Hematopoietic multipotent progenitor cell (in vitro differentiated cells): ENCODE measurements around the gene CHI3L1. TPM values are rescaled to one million over a fixed set of nuclear protein-coding genes. Genes with fewer than 3 reads are reported as not detected.

ENCODE experiments used
- DNase-seq, 3 donors: peaks; one replicate each; pipeline ENCODE4 v3.0.0-alpha.2; 2011 to 2015; ENCODE audit warnings: low read depth in 2 of 3, low spot score in 2 of 3
- total RNA-seq: library from RNA; depleted of rRNA; stranded (reverse); fragments of >200 nt; gene quantifications from one replicate; pipeline ENCODE4 v1.2.3, GENCODE V29; 2012

CHI3L1 gene
- total RNA-seq, 1 donor: 0.81 TPM

- no peak for DNase-seq
Measured at GRCh38 chr1:203170625-203171330, 15.7 kb downstream of the CHI3L1 start.

GRCh38 chr1:203169770-203170520, 16.6 kb downstream of the CHI3L1 start:
- no peak for DNase-seq

DNA sequence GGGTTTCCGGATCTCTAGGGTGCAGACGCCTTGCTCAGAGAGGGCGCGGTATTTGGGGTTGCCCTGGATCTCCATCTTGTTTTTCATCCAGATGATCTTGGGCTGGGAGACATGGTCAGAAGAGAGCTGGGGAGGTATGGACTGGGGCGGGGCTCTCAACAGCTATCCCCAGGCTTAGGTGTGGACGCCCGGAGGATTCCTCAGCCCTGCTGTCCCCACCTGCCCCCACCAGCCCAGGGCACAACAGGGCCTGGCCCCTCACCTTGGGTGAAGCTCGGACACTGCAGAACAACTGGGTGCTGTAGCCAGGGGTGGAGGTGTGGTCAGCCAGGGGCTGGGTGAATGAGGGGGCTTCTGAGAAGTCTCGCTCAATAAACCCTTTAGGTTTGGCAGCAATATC, 17.5 kb downstream of the CHI3L1 start:
- DNase-seq: no peak

DNA sequence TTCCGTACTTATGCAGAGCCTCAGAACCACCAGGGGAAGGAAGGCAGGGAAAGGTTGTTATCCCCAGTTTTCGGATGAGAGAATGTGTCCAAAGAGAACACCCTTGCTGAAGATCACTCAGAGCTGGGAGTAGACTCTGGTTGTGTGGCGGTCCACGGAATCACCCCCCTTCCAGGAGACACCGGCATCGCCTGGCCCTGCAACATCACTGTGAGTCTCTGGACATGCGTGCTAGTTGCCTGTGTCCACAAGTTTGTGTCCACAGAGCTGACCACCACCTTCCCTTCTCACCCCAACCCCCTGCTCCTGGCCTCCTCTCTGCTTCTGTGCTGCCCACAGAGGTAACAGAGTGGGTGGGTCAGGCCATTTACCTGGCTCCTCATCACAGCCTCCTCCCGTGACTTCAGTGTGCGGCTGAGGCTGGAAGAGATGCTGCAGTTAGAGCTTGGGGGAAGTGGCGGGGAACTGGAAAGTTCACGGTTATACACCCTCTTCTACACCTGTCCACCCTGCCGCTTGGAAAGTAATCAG, 18.2 kb downstream of the CHI3L1 start:
- DNase-seq: no peak

- no peak for DNase-seq
Measured at GRCh38 chr1:203167913-203168200, 18.6 kb downstream of the CHI3L1 start.

- DNase-seq: peak in 2 of 3 donors; percentile 22 to 47
Measured at GRCh38 chr1:203167026-203167912, 19.2 kb downstream of the CHI3L1 start.

- DNase-seq: peak in 2 of 3 donors; percentile 30 to 50
Measured at GRCh38 chr1:203166192-203166940, 20.1 kb downstream of the CHI3L1 start.

GRCh38 chr1:203165800-203166161, 20.7 kb downstream of the CHI3L1 start:
- no peak for DNase-seq

DNA sequence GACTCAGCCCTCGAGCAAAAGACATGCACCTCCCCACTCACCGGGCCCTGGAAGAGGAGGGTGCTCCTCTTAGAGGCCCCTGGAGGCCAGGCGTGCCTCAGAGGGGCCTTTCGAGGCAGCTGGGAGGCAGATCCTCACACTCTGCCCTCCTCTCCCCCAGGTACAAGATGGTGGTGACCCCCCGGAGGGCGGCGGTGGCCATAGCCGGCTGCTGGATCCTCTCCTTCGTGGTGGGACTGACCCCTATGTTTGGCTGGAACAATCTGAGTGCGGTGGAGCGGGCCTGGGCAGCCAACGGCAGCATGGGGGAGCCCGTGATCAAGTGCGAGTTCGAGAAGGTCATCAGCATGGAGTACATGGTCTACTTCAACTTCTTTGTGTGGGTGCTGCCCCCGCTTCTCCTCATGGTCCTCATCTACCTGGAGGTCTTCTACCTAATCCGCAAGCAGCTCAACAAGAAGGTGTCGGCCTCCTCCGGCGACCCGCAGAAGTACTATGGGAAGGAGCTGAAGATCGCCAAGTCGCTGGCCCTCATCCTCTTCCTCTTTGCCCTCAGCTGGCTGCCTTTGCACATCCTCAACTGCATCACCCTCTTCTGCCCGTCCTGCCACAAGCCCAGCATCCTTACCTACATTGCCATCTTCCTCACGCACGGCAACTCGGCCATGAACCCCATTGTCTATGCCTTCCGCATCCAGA, 21.3 kb downstream of the CHI3L1 start:
- DNase-seq: no peak

DNA sequence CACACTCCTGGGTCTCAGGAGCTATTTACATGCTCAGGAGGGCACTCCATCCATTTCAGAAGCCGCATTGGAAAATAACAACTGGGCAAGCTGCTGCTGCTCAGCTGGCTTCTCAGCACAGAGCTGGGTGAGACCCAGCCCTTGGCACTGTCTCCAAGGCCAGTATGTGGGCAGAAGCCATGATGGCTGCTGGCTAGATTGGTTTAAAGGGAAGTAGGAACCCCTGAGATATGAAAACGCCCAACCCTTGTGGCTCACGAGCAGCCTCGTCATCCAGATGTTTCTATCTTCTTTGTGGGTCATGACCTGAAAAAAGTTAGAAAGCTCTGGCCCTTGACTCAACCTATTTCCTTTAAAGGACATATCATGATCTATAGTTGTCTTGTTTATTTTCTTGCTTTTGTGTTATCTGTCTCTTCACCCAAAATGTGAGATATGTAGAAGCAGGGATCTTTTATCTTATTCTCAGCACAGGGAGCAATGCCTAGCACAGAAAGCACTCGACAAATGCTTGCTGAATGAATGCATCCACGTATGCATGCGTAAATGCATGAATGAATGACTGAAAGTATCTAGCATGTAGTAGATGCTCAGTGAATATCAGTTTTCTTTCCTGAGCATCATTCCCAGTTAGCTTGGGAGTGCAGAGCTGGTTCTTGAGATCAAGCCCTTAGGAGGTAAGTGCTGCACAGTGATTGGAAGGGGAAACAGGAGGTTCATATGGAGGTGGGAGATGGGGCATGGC, 22.4 kb downstream of the CHI3L1 start:
- DNase-seq: peak in 2 of 3 donors; percentile 26 to 51

DNA sequence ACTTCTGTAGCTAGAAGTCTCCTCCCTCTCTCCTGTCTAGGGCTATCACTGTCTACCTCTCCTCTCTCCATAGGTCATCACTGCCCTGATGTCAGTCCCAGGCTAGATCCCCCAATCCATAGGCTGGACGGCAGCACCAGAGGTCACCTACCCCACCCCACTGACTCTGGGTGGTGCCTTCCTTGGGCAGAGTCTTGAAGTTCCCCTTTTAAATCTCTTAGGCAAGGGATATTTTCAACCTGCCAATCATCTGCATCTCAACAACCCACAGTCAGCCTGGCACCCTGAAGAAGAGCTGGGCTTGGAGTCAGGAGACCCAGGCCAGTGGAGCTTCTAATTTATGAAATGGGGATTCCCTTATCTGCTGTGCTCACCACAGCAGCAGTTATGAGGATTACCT, 24.1 kb downstream of the CHI3L1 start:
- DNase-seq: no peak

- DNase-seq: no peak
Measured at GRCh38 chr1:203161703-203162102, 24.8 kb downstream of the CHI3L1 start.

GRCh38 chr1:203161175-203161574, 25.3 kb downstream of the CHI3L1 start:
- DNase-seq: no peak

GRCh38 chr1:203159844-203160243, 26.7 kb downstream of the CHI3L1 start:
- DNase-seq: no peak

DNA sequence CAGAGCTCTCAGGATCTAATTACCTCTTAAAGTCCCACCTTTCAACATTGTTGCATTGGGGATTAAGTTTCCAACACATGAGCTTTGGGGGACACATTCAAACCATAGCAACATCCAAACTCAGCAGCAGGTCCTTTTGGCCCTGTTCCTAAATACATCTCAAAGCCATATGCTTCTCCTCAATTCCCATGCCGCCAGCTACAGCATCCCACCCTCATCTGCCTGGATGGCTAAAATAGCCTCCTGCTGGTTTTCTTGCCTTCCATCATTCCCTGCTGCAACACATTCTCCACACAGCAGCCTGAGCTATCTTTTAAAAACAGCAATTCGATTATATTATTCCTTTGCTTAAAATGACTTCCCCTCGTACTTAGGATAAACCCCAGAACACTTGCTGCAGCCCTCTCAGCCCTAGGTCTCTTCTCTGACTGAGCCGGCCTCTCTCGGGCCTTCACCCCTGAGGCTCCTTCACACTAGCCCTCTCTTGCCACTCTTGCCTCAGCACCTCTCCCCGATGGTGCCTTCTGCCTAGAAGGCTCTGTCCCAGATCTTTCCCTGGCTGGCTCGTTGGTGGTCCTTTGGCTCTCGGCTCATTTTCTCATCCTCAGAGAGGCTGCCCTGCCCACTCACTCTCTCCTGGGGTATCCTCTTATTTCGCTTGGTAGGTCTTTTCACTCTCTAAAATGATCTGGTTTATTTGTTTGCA, 27.4 kb downstream of the CHI3L1 start:
- DNase-seq: no peak

- no peak for DNase-seq
Measured at GRCh38 chr1:203158423-203158822, 28.1 kb downstream of the CHI3L1 start.

GRCh38 chr1:203156280-203156679, 30.2 kb downstream of the CHI3L1 start:
- no peak for DNase-seq

DNA sequence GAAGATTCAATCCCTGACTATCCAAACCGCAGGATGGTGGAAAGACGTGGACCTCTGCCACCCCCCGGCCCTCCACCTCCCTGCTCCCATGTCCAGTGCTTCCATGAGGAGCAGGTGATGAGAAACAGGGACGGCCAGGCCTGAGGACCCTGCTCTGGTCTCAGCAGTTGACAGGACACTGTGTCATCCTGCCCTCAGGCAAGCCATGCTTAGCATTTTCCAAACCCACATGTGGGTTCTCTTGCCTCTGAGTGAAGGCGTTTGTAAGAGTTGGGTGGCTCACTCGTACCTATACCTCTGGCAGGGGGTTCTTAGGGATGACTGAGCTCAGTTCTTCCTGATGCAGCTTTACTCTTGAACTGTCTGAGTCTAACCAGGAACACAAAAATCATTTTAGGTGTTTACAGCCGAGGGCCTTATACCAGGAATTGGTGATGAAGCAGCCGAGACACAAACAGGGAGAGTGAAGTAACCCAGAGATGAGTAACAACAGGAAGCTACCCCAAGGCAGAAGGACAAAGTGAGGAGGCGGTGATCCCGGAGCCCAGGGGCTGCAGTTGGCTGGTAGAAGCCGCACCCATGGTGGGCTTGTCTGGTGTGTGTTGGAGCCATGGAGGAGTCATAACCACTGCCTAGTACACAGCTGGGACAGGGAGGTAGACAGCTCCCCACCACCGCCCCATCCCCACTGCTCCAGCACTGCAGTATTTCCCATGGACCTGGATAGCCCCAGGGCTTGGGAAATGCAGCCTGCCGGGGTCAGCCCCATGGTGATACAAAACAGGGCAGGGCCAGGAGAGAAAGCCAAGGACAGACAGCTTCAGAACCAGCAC, 32.3 kb downstream of the CHI3L1 start:
- DNase-seq: no peak
